Iris pigment epithelial cell (primary cell): ENCODE measurements around the gene STRADA.
"Not testable (repeated sequence)": the region's sequence is repeated elsewhere in the genome, so short reads cannot be mapped to it uniquely, and the experiment has no call there.

ENCODE experiments used
- DNase-seq: peaks from one replicate; pipeline ENCODE4 v3.0.0-alpha.2; 2011; ENCODE audit warnings: low read depth

The STRADA gene

DNA sequence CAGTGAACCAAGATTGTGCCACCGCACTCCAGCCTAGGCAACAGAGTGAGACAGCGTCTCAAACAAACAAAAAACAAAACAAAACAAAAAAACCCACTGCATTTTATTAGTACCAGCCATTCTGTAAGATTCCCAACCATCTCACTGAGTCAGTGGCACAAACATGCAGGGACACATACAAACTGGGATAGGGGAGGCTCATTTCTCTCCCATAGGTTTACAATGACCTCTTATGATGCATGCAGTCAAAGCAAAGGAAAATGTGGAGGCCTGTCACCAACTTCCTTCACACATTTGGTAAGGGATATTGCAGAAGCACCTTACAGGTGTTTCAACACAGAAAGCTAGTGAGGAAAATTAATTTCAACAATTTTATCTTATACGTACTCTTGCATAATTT, 12.4 kb upstream of the STRADA start:
- no peak for DNase-seq

- peak; percentile 45 for DNase-seq
Measured at GRCh38 chr17:63753215-63753614, 11.6 kb upstream of the STRADA start.

- no peak for DNase-seq
Measured at GRCh38 chr17:63752707-63753106, 11.1 kb upstream of the STRADA start.

- DNase-seq, result no peak
Measured at GRCh38 chr17:63751806-63752205, 10.2 kb upstream of the STRADA start.

DNA sequence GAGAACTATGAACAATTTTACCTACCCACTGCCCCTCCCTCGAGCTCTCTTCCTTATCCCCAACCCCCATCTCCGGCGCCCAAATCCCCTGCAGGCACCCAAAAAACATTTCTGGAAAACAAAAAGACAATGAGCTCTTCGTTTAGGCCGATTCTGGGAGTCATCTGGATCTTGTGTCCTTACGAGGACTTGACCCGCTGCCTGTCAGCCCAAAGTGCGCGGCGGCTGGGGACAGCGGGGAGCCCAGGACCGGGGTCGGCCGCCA, 524 bp downstream of the STRADA start:
- no peak for DNase-seq

DNA sequence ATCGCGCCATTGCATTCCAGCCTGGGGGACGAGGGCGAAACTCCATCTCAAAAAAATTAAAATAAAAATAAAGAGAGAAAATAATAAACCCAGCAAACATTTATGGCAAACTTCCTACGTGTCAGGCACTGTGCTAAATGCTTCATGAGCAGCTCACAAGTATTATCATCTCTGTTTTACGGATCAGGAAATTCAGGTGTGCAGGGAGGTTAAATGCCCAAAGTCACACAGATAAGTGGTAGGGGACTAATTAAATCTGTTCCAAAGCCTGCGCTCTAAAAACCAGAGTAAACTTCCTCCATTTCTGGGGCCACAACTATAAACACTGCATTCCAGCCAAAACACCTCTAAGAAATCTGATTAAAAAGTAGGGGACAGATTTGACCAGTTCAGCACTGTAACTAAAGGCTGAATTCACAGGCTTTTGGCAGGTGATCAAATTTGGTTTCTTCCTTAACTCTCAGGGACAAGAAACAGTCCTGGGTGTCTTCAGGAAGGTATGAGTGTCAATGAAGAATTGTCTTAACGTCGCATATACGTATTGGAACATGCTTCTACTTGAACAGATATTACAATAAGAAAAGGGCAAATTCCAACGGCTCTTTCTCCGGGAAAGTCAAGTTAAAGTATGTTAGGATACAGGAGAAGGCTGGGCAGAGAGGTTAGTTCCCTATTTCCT, 996 bp downstream of the STRADA start:
- DNase-seq, result peak; percentile 3

GRCh38 chr17:63735691-63736090, 5.9 kb downstream of the STRADA start:
- DNase-seq, result no peak

- peak; percentile 9 for DNase-seq
Measured at GRCh38 chr17:63722403-63722802, 19.2 kb downstream of the STRADA start.

- DNase-seq, result not testable (repeated sequence)
Measured at GRCh38 chr17:63720194-63720593, 21.4 kb downstream of the STRADA start.

GRCh38 chr17:63718988-63719387, 22.6 kb downstream of the STRADA start:
- DNase-seq, result no peak

DNA sequence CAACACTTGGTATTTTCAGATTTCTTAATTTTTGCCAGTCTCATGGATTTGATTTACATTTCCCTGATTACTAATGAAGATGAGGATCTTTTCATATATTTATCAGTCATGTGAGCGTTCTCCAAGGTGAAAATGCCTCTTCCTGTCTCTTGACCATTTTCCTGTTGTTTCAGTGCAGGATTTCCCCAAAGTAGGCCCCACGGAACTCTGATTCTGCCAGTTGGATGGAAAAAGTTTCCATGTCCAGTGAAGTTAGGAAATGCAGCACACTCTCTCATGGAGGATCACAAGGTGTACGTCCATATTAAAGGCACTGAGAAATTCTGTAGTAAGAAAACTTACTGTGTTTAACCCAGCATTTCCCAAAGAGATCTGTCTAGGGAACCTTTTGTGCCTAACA, 25.2 kb downstream of the STRADA start:
- DNase-seq, result no peak

DNA sequence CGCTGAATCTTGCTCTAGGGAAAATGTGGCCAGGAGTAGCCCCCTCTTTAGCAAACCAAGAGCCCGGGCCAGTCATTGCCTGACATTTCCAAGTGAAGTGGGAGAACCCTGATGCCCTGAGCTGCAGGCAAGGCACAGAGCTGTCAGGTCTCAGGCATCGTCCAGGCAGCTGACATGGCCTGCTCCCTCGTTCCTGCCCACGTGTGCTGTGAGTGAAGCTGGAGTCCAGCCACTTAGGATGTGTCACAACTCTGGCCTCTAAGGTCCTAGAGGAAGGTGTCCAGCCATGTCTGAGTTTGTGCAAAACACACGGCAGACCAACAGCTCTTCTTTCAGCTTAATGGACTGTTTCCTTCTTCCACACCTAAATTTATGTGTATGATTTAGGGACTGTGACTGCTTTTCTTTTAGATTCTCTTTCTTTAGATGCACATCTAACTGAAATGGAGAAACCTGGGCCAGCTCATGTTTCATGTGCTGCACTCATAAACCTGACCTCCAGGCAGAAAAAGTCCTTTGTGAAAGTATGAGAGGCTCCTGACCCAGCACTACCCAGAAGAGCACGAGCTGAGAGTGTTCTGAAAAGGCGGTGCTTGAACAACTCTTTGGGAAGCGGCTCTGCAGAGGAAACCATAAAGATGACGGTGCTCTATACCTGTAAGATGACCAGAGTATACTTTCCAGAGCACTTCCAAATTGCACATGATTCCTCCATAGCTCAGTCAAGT, 26.9 kb downstream of the STRADA start:
- peak; percentile 70 for DNase-seq

GRCh38 chr17:63709110-63709509, 32.5 kb downstream of the STRADA start:
- no peak for DNase-seq

GRCh38 chr17:63707151-63707550, 34.4 kb downstream of the STRADA start:
- no peak for DNase-seq

DNA sequence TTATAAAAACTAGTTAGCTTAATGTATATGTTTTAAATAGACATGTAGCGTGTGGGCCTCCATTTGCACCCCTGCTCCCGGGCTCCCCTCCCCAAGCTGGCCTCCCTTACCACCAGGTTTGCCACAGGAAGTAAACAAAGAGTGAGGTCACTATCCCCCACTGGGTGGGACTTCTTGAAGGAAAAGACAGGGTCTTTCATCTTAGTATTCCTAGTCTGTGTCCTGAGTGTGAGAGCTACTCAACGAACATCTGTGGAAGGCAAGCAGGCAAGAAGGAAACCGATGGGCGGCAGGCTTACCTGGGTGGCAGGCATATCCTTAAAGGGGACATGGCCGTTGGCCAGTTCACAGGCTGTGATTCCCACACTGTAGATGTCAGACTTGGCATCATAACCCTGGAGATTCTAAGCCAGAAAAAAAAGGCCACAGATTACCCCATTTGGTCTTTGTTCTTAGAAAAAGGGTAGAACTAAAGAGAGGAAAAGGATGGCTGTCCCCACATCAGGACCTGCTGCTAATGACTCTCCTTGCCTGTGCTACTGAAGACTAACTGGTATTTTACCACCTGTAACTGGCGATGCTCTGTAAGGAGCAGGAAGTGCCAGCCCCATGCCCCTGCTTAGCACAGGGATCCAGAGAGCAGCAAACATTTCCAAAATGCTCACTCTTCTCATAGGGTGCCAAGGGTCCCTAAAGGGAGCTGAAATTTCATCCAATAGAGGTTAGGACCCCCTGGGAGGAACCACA, 35.1 kb downstream of the STRADA start:
- no peak for DNase-seq

DNA sequence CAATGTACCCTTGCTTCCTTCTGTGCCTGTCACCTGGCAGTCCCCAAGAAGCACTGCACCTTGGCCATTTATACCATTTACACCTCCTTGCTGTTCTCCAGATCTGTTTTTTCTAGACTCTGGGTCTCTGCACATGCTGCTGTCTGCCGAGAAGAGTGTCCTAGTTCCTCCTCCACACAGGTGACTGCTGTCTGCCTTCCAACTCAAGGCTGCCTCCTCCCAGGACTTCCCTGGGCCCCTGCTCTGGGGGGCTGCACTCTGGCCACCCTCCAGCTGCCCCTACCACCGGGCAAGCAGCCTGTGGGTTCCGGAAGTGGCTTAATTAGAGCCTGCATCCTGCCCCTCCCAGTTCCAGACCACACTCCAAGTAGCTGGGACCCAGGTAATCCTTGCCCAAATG, 35.9 kb downstream of the STRADA start:
- DNase-seq, result no peak

DNA sequence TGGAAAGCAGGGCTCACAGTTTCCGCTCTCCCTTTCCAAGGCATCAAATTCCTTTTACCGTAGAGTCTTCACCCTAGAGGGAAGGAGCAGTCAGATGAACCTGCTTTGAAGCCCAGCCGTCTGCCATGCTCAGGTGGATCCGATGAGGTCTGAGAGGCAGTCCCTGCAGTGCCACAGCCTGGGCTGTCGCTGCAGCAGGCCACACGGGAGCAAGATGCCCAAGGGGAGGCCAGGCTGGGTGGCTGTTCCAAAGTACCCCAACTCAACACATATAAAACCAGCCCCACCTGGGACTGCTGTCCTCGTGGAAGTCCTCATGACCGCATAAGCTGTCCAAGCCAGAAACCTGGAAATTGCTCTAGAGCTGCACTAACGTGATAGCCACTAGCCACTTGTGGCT, 36.8 kb downstream of the STRADA start:
- no peak for DNase-seq

GRCh38 chr17:63704259-63704576, 37.4 kb downstream of the STRADA start:
- DNase-seq, result no peak

DNA sequence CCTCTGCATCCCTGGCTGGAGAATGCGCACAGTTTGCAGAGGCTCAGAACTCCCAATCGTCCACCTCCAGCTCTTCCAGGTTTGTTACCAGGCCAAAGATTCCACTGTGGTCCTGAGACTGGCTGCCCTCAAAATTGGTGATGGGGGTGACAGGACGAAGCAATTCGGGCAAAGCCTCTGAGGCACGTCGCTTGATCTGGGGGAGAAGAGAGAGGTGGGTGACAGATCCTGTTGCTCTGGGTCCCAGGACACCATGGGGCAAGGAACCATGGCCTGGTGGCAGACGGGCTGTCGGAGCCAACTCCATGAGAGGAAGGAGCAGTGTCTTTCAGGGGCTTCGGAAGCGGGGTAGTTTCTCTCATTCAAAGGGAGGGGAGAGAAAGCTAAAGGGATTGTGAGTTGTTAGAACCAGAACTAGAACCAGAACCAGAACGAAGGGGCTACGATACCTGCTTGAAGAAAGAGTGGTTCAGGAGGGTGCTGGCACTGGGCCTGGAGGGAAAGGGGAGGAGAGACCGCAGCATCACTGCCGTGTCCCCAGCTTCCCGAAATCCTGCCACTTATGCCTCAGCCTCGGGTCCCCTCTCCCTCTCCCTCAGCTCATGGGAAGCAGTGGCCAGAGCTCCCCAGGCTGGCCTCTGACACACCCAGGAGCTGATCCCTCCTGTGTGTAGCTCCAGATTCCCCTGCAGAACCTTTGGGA, 37.9 kb downstream of the STRADA start:
- no peak for DNase-seq

DNA sequence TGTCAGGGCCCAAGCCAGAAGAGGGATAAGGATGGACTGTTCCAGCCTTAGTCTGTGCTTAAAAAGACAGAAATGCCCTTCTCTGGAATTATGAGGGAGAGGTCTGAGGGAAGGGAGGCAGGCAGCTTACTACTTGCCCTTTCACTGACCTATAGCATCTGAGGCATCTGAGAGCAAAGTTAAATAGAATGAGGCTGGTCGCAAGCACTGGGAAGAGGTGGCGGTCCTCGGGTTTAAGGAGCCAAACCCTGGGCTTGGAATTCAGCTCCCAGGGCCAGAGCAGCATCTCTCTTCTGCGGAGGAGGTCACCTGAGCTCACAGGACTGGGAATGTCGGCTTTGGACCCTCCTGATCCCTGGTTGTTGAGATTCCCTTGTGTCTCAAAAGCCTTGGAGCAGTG, 38.6 kb downstream of the STRADA start:
- no peak for DNase-seq

DNA sequence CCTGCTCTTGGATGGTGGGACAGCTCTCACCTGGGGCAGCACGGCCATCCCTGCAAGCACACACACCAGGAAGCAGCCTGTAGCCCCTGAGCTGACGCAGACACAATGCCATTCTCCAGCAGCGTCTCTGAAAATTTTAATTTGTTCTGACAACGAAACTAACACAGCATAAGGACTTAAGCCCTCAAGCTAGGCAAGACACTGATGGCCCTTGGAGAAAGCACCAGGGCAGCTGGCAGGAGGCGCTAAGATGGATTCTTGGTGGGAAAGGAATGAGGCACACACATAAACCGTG, 38.9 kb downstream of the STRADA start:
- no peak for DNase-seq

DNA sequence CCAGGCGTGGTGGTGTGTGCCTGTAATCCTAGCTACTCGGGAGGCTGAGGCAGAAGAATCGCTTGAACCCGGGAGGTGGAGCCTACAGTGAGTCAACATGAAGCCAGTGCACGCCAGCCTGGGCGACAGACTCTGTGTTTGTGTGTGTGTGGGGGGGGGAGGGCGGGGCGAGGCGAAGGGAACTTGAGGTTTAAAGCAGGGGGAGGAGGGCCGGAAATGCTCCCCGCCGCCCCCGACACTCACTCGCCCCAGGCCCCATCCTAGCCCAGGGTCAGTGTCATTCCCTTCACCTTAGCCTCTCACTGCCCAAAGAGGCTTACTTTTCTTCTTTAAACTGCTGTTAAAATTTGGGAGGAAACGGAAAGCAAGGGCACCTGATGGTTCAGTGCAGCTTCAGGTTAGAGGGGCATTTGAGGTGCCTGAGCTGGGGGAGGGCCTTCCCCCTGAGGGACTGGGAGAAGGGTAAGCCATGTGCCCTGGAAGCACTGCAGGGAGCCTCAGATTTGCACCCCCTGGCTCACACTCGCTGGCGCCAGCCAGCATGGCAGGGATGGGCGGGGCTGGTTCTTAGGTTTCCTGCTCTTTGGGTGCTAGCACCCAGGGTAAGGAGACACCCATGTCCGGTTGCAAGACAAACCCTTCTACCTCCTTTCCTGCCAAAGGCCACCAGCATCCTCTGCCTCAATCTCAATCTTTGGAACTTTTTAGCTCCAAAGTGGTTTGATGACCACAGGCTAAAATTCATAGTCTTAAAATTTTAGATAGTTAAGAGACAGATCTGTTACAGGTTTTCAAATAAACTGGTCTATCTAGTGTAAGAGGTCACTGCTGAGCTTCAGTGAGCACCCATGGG, 39.5 kb downstream of the STRADA start:
- no peak for DNase-seq
